NCI-H774 (cell line): ENCODE results near the gene PHTF2.

Experiments used
- DNase-seq: peaks from one replicate; lab custom pipeline; 2025; lab: John Stamatoyannopoulos, UW

Gene PHTF2

GRCh38 chr7:77933394-77933793, 134.8 kb downstream of the PHTF2 start:
- DNase-seq, result no peak

GRCh38 chr7:77935652-77936348, 137.2 kb downstream of the PHTF2 start:
- DNase-seq, result no peak

GRCh38 chr7:77940647-77941046, 142.1 kb downstream of the PHTF2 start:
- peak; percentile 20 for DNase-seq

GRCh38 chr7:77942431-77942830, 143.9 kb downstream of the PHTF2 start:
- no peak for DNase-seq

- DNase-seq, result no peak
Measured at GRCh38 chr7:77944183-77945182, 145.9 kb downstream of the PHTF2 start.

- no peak for DNase-seq
Measured at GRCh38 chr7:77950548-77950947, 152.0 kb downstream of the PHTF2 start.

GRCh38 chr7:77954773-77955555, 156.4 kb downstream of the PHTF2 start:
- DNase-seq, result no peak

GRCh38 chr7:77958436-77958835, 159.9 kb downstream of the PHTF2 start:
- DNase-seq, result no peak

- DNase-seq, result no peak
Measured at GRCh38 chr7:77959080-77959479, 160.5 kb downstream of the PHTF2 start.

- DNase-seq, result no peak
Measured at GRCh38 chr7:77960336-77960735, 161.8 kb downstream of the PHTF2 start.

GRCh38 chr7:77967429-77967828, 168.9 kb downstream of the PHTF2 start:
- no peak for DNase-seq

GRCh38 chr7:77971726-77972125, 173.2 kb downstream of the PHTF2 start:
- no peak for DNase-seq

- DNase-seq, result no peak
Measured at GRCh38 chr7:77975672-77976480, 177.3 kb downstream of the PHTF2 start.

- no peak for DNase-seq
Measured at GRCh38 chr7:77979219-77979618, 180.6 kb downstream of the PHTF2 start.

- no peak for DNase-seq
Measured at GRCh38 chr7:77980087-77980713, 181.6 kb downstream of the PHTF2 start.

- DNase-seq, result no peak
Measured at GRCh38 chr7:77982926-77983550, 184.5 kb downstream of the PHTF2 start.

GRCh38 chr7:77983973-77984372, 185.4 kb downstream of the PHTF2 start:
- DNase-seq, result no peak

GRCh38 chr7:77985232-77985973, 186.8 kb downstream of the PHTF2 start:
- DNase-seq, result no peak

GRCh38 chr7:77985974-77986339, 187.4 kb downstream of the PHTF2 start:
- DNase-seq, result no peak
